HUES48 (cell line): ENCODE measurements around the gene DAP.
"Not testable (repeated sequence)": the region's sequence is repeated elsewhere in the genome, so short reads cannot be mapped to it uniquely, and the experiment has no call there.

Source experiments
- H3K27ac ChIP-seq: one replicate; pipeline ENCODE4 v1.7.0; 2013; ENCODE audit warnings: low read depth, low read length, inconsistent platforms
- H3K27me3 ChIP-seq: 2 replicates; pipeline ENCODE4 v1.6.1; 2013; ENCODE audit warnings: mild to moderate bottlenecking, low read length; ENCODE audit not compliant: control insufficient read depth, insufficient read depth
- H3K36me3 ChIP-seq: 2 replicates; pipeline ENCODE4 v1.6.1; 2013; ENCODE audit warnings: low read length; ENCODE audit not compliant: control insufficient read depth, insufficient read depth
- H3K4me1 ChIP-seq: 2 replicates; pipeline ENCODE4 v1.6.1; 2013; ENCODE audit warnings: mild to moderate bottlenecking, low read length; ENCODE audit not compliant: control insufficient read depth, insufficient read depth
- H3K4me3 ChIP-seq: 2 replicates; pipeline ENCODE4 v1.5.1; 2013; ENCODE audit warnings: mild to moderate bottlenecking, low read depth, low read length
- H3K9ac ChIP-seq: 2 replicates; pipeline ENCODE4 v1.6.1; 2013; ENCODE audit warnings: mild to moderate bottlenecking, low read depth, low read length, moderate library complexity
- H3K9me3 ChIP-seq: 2 replicates; pipeline ENCODE4 v1.6.1; 2013; ENCODE audit warnings: low read length; ENCODE audit not compliant: control insufficient read depth, insufficient read depth

Gene DAP

GRCh38 chr5:10668697-10669096 is 92.3 kb downstream of the DAP start:
- H3K27me3 ChIP-seq = no peaks in the 10 kb centered on the region
- H3K4me3 ChIP-seq = no peak overlapping the region
- no peak overlapping the region for H3K27ac ChIP-seq
- no peaks in the 10 kb centered on the region for H3K36me3 ChIP-seq
- no peaks in the 10 kb centered on the region for H3K9me3 ChIP-seq
- peaks cover 1% of the 10 kb centered on the region; the same call in 1 of the 2 replicates for H3K4me1 ChIP-seq
- H3K9ac ChIP-seq = no peak overlapping the region

- Histone ChIP-seq H3K36me3 (no peaks in the 10 kb centered on the region), H3K4me3 (no peak overlapping the region), H3K27me3 (no peaks in the 10 kb centered on the region), H3K4me1 (peaks cover 5% of the 10 kb centered on the region; the same call in 1 of the 2 replicates), H3K9ac (no peak overlapping the region), H3K27ac (no peak overlapping the region), H3K9me3 (no peaks in the 10 kb centered on the region)
Observed at GRCh38 chr5:10667431-10668057, 93.5 kb downstream of the DAP start.

GRCh38 chr5:10666531-10667299 is 94.3 kb downstream of the DAP start:
- H3K4me1 ChIP-seq = peaks cover 5% of the 10 kb centered on the region; the same call in 1 of the 2 replicates
- no peak overlapping the region for H3K9ac ChIP-seq
- H3K4me3 ChIP-seq = no peak overlapping the region

GRCh38 chr5:10665799-10666198 is 95.2 kb downstream of the DAP start:
- Histone ChIP-seq H3K9ac (no peak overlapping the region), H3K4me3 (no peak overlapping the region), H3K27ac (no peak overlapping the region), H3K36me3 (no peaks in the 10 kb centered on the region), H3K27me3 (no peaks in the 10 kb centered on the region), H3K9me3 (no peaks in the 10 kb centered on the region), H3K4me1 (peaks cover 5% of the 10 kb centered on the region; the same call in 1 of the 2 replicates)

More at GRCh38 chr5:10666531-10667299, 94.3 kb downstream of the DAP start:
- H3K9me3 ChIP-seq = no peaks in the 10 kb centered on the region
- no peaks in the 10 kb centered on the region for H3K36me3 ChIP-seq
- H3K27ac ChIP-seq = no peak overlapping the region
- H3K27me3 ChIP-seq = no peaks in the 10 kb centered on the region

- not testable (repeated sequence) for H3K9me3 ChIP-seq, H3K4me3 ChIP-seq, H3K4me1 ChIP-seq, H3K27me3 ChIP-seq, H3K27ac ChIP-seq, H3K9ac ChIP-seq, H3K36me3 ChIP-seq
Observed at GRCh38 chr5:10664180-10664769, 96.8 kb downstream of the DAP start.

- H3K27ac ChIP-seq = no peak overlapping the region
- H3K27me3 ChIP-seq = no peaks in the 10 kb centered on the region
- H3K4me3 ChIP-seq = no peak overlapping the region
- peaks cover 5% of the 10 kb centered on the region; the same call in 1 of the 2 replicates for H3K4me1 ChIP-seq
- no peak overlapping the region for H3K9ac ChIP-seq
- no peaks in the 10 kb centered on the region for H3K9me3 ChIP-seq
- H3K36me3 ChIP-seq = no peaks in the 10 kb centered on the region
Observed at GRCh38 chr5:10663489-10664179, 97.4 kb downstream of the DAP start.

- H3K4me1 ChIP-seq = peaks cover 5% of the 10 kb centered on the region; the same call in 1 of the 2 replicates
Observed at GRCh38 chr5:10662661-10663488, 98.2 kb downstream of the DAP start.

GRCh38 chr5:10662083-10662482 is 99.0 kb downstream of the DAP start:
- Histone ChIP-seq H3K4me1 (peaks cover 5% of the 10 kb centered on the region; the same call in 1 of the 2 replicates), H3K36me3 (no peaks in the 10 kb centered on the region), H3K27ac (no peak overlapping the region), H3K9ac (no peak overlapping the region), H3K4me3 (no peak overlapping the region), H3K27me3 (no peaks in the 10 kb centered on the region), H3K9me3 (no peaks in the 10 kb centered on the region)

More at GRCh38 chr5:10662661-10663488, 98.2 kb downstream of the DAP start:
- Histone ChIP-seq H3K9ac (no peak overlapping the region), H3K4me3 (no peak overlapping the region), H3K27ac (no peak overlapping the region), H3K9me3 (no peaks in the 10 kb centered on the region), H3K27me3 (no peaks in the 10 kb centered on the region), H3K36me3 (no peaks in the 10 kb centered on the region)

- peaks cover 5% of the 10 kb centered on the region; the same call in 1 of the 2 replicates for H3K4me1 ChIP-seq
- no peaks in the 10 kb centered on the region for H3K36me3 ChIP-seq
- H3K27me3 ChIP-seq = no peaks in the 10 kb centered on the region
- no peak overlapping the region for H3K9ac ChIP-seq
- H3K27ac ChIP-seq = no peak overlapping the region
- no peaks in the 10 kb centered on the region for H3K9me3 ChIP-seq
- H3K4me3 ChIP-seq = no peak overlapping the region
Observed at GRCh38 chr5:10661401-10661800, 99.6 kb downstream of the DAP start.

- Histone ChIP-seq H3K27me3 (no peaks in the 10 kb centered on the region), H3K36me3 (no peaks in the 10 kb centered on the region), H3K4me1 (peaks cover 10% of the 10 kb centered on the region), H3K9ac (no peak overlapping the region), H3K9me3 (no peaks in the 10 kb centered on the region), H3K4me3 (no peak overlapping the region), H3K27ac (no peak overlapping the region)
Observed at GRCh38 chr5:10660720-10661387, 100.2 kb downstream of the DAP start.
